ENCODE results near the gene HLA-A. TPM values are rescaled to one million over a fixed set of nuclear protein-coding genes. Genes with fewer than 3 reads are reported as not detected.

The HLA-A gene
- 100 to 1,000 TPM; 243 to 610 (median 499) TPM for total RNA-seq

GRCh38 chr6:29942275-29943052 is at the start of gene HLA-A:
TSS of gene HLA-A (plus strand) at chr6:29942532. CDS start at chr6:29942554, 22 bp downstream.
- intact Hi-C loops (cut with DNase I), result loop anchor here (5.0 to 10.0 kb wide), 3 partner anchors 35 to 122 kb away; partner anchors contain the start of genes POLR1H and PPP1R11
- H3K27ac ChIP-seq (replicated peaks in 1 of 4), result peak within 1 kb of the TSS; percentile 82 to 92 (median 89)
- 0% methylated on average over 26 of the region's 68 CpGs for WGBS
- peak; percentile 99 for DNase-seq (ENCODE audit: extremely low spot score)
- H3K4me1 ChIP-seq, result peaks cover 3 to 30% (median 13%) of the 10 kb centered on the region in 4 donors
- TF ChIP-seq CTCF (IDR thresholded peaks at IDR 0.05) (no peak), POLR2A (IDR thresholded peaks at IDR 0.05; ENCODE audit: low read depth) (peak; percentile 85), POLR2AphosphoS5 (IDR thresholded peaks at IDR 0.05) (peak; percentile 75 to 94)
- H3K9me3 ChIP-seq, result no peaks in the 10 kb centered on the region
- peak within 1 kb of the TSS; percentile 56 to 82 (median 64) for H3K4me3 ChIP-seq
- H3K27me3 ChIP-seq, result no peaks in the 10 kb centered on the region
- H3K36me3 ChIP-seq, result peaks cover 0 to 11% (median 4%) of the 10 kb centered on the region in 4 donors

- H3K27me3 ChIP-seq, result no peaks in the 10 kb centered on the region
- intact Hi-C loops (cut with DNase I), result no loop called here
- peaks cover 0 to 3% (median 0%) of the 10 kb centered on the region in 4 donors for H3K36me3 ChIP-seq
- H3K4me3 ChIP-seq, result no peak overlapping the region
- H3K9me3 ChIP-seq, result no peaks in the 10 kb centered on the region
- TF ChIP-seq POLR2AphosphoS5 (IDR thresholded peaks at IDR 0.05) (no peak), POLR2A (IDR thresholded peaks at IDR 0.05; ENCODE audit: low read depth) (no peak)
- peaks cover 0 to 4% (median 2%) of the 10 kb centered on the region in 4 donors for H3K4me1 ChIP-seq
- DNase-seq (ENCODE audit: extremely low spot score), result no peak
- no peak overlapping the region for H3K27ac ChIP-seq (replicated peaks in 1 of 4)
Measured at GRCh38 chr6:29892696-29893095, 49.6 kb upstream of the HLA-A start.

GRCh38 chr6:29899281-29899680 is 43.1 kb upstream of the HLA-A start:
- Histone ChIP-seq H3K36me3 (no peaks in the 10 kb centered on the region), H3K4me3 (no peak overlapping the region), H3K4me1 (no peaks in the 10 kb centered on the region), H3K27ac (replicated peaks in 1 of 4) (no peak overlapping the region), H3K9me3 (no peaks in the 10 kb centered on the region), H3K27me3 (no peaks in the 10 kb centered on the region)
- no CpG with 5 or more reads among the region's 3 CpGs for WGBS
- TF ChIP-seq POLR2A (IDR thresholded peaks at IDR 0.05; ENCODE audit: low read depth) (no peak), EP300 (IDR thresholded peaks at IDR 0.05) (no peak), CTCF (IDR thresholded peaks at IDR 0.05) (no peak)
- DNase-seq (ENCODE audit: extremely low spot score), result no peak
- intact Hi-C loops (cut with DNase I), result no loop called here

- Histone ChIP-seq H3K9me3 (no peaks in the 10 kb centered on the region), H3K27me3 (no peaks in the 10 kb centered on the region), H3K4me1 (no peaks in the 10 kb centered on the region), H3K27ac (replicated peaks in 1 of 4) (no peak overlapping the region), H3K36me3 (no peaks in the 10 kb centered on the region), H3K4me3 (no peak overlapping the region)
- TF ChIP-seq POLR2A (IDR thresholded peaks at IDR 0.05; ENCODE audit: low read depth), result no peak
- TF ChIP-seq EP300 (IDR thresholded peaks at IDR 0.05), result no peak
- no peak for TF ChIP-seq CTCF (IDR thresholded peaks at IDR 0.05)
- WGBS, result no CpG with 5 or more reads among the region's 4 CpGs
- DNase-seq (ENCODE audit: extremely low spot score), result no peak
- intact Hi-C loops (cut with DNase I), result no loop called here
Measured at GRCh38 chr6:29905286-29905685, 37.0 kb upstream of the HLA-A start.

GRCh38 chr6:29907637-29908340 is 34.5 kb upstream of the HLA-A start:
- WGBS, result no CpG with 5 or more reads among the region's 6 CpGs
- H3K27me3 ChIP-seq, result no peaks in the 10 kb centered on the region
- H3K9me3 ChIP-seq, result no peaks in the 10 kb centered on the region
- no peaks in the 10 kb centered on the region for H3K36me3 ChIP-seq
- H3K27ac ChIP-seq (replicated peaks in 1 of 4), result no peak overlapping the region
- intact Hi-C loops (cut with DNase I), result no loop called here
- TF ChIP-seq POLR2A (IDR thresholded peaks at IDR 0.05; ENCODE audit: low read depth), result no peak
- TF ChIP-seq EP300 (IDR thresholded peaks at IDR 0.05), result no peak
- no peak for TF ChIP-seq POLR2AphosphoS5 (IDR thresholded peaks at IDR 0.05)
- no peak for TF ChIP-seq CTCF (IDR thresholded peaks at IDR 0.05)
- no peak overlapping the region for H3K4me3 ChIP-seq
- no peak for DNase-seq (ENCODE audit: extremely low spot score)
- no peaks in the 10 kb centered on the region for H3K4me1 ChIP-seq

All from esophagus muscularis mucosa (tissue), 4 donors.